HEK293 (cell line): ENCODE results near the gene COQ7.

ENCODE experiments used
- CTCF ChIP-seq: fragments of 450-650 bp; formaldehyde crosslinking; IDR thresholded peaks from 2 replicates; pipeline ENCODE4 v1.5.1; 2016; ENCODE audit warnings: missing biosample characterization, missing genetic modification characterization
- HOXC10 ChIP-seq: sonication (generic); formaldehyde crosslinking; IDR thresholded peaks from 2 replicates; pipeline ENCODE4 v1.8.1; 2023; ENCODE audit warnings: mild to moderate bottlenecking, missing genetic modification reagents
- KLF16 ChIP-seq: fragments of 450-650 bp; formaldehyde crosslinking; IDR thresholded peaks from 2 replicates; pipeline ENCODE4 v1.5.1; 2017; ENCODE audit warnings: missing biosample characterization, missing genetic modification characterization
- REST ChIP-seq: fragments of 450-650 bp; formaldehyde crosslinking; IDR thresholded peaks from 2 replicates; pipeline ENCODE4 v1.5.1; 2016; ENCODE audit warnings: missing biosample characterization, missing genetic modification characterization
- SP2 ChIP-seq: fragments of 450-650 bp; formaldehyde crosslinking; IDR thresholded peaks from 2 replicates; pipeline ENCODE4 v1.5.1; 2016; ENCODE audit warnings: missing biosample characterization, missing genetic modification characterization
- ZFP41 ChIP-seq: fragments of 450-650 bp; formaldehyde crosslinking; IDR thresholded peaks from 2 replicates; pipeline ENCODE4 v1.5.1; 2016; ENCODE audit warnings: missing biosample characterization, missing genetic modification characterization, borderline replicate concordance
- ZNF324 ChIP-seq: fragments of 450-650 bp; formaldehyde crosslinking; IDR thresholded peaks from 2 replicates; pipeline ENCODE4 v1.5.1; 2016; ENCODE audit warnings: missing biosample characterization, missing genetic modification characterization
- ZNF391 ChIP-seq: fragments of 450-650 bp; formaldehyde crosslinking; IDR thresholded peaks from 2 replicates; pipeline ENCODE4 v1.5.1; 2016; ENCODE audit warnings: low read depth, missing biosample characterization, missing genetic modification characterization, borderline replicate concordance
- ZNF560 ChIP-seq: fragments of 450-650 bp; formaldehyde crosslinking; IDR thresholded peaks from 2 replicates; pipeline ENCODE4 v1.5.1; 2017; ENCODE audit warnings: missing biosample characterization, missing genetic modification characterization, borderline replicate concordance
- ZNF585B ChIP-seq: fragments of 450-650 bp; formaldehyde crosslinking; IDR thresholded peaks from 2 replicates; pipeline ENCODE4 v1.5.1; 2016; ENCODE audit warnings: missing biosample characterization, missing genetic modification characterization
- ZNF623 ChIP-seq: fragments of 450-650 bp; formaldehyde crosslinking; IDR thresholded peaks from 2 replicates; pipeline ENCODE4 v1.5.1; 2016; ENCODE audit warnings: missing biosample characterization, missing genetic modification characterization

GRCh38 chr16:19021747-19022146 is 45.7 kb upstream of the COQ7 start:
- TF ChIP-seq REST (tag by site-specific recombination) (no peak), CTCF (tag by site-specific recombination) (no peak), ZFP41 (tag by site-specific recombination) (no peak), ZNF324 (no peak), ZNF391 (tag by site-specific recombination) (no peak), SP2 (tag by site-specific recombination) (no peak), ZNF585B (tag by site-specific recombination) (no peak), KLF16 (no peak), ZNF623 (no peak), HOXC10 (CRISPR knock-in tag) (no peak), ZNF560 (tag by site-specific recombination) (no peak)
